OCI-LY7 (cell line): ENCODE results near the gene FAM241B. TPM values are rescaled to one million over a fixed set of nuclear protein-coding genes. Genes with fewer than 3 reads are reported as not detected.

ENCODE experiments used
- BruUV-seq: library from RNA; stranded (reverse); fragments of 400-500 nt; replicated peaks from 2 replicates; lab custom pipeline; 2021; lab: Mats Ljungman, UMichigan
- CTCF ChIA-PET: fragments of 300-600 bp; sonication (Branson Sonifier 250); formaldehyde crosslinking; loops from one replicate; lab custom pipeline; 2022; ENCODE audit warnings: antibody characterized with exemption; ENCODE audit not compliant: unreplicated experiment; lab: Charles Lee
- POLR2A ChIA-PET: fragments of 300-600 bp; sonication (Branson Sonifier 250); formaldehyde crosslinking; loops from one replicate; lab custom pipeline; 2022; ENCODE audit warnings: antibody characterized with exemption; lab: Charles Lee
- DNase-seq: peaks from one replicate; pipeline ENCODE4 v3.0.0-alpha.2; 2015; ENCODE audit warnings: low spot score
- H2AFZ ChIP-seq: fragments of 200-600 bp; sonication (generic), shearing (Covaris generic); 2 replicates; pipeline ENCODE4 v1.6.1; 2014; ENCODE audit warnings: mild to moderate bottlenecking, antibody characterized with exemption, low read length, moderate library complexity
- H3K27ac ChIP-seq: fragments of 200-600 bp; sonication (generic); 2 replicates; pipeline ENCODE4 v1.5.1; 2014; ENCODE audit warnings: mixed run types, low read depth, mild to moderate bottlenecking, moderate library complexity, low read length, inconsistent platforms; ENCODE audit not compliant: poor library complexity, severe bottlenecking
- H3K36me3 ChIP-seq: fragments of 200-600 bp; sonication (generic); 2 replicates; pipeline ENCODE4 v1.6.1; 2014; ENCODE audit warnings: mild to moderate bottlenecking, antibody characterized with exemption, low read length, moderate library complexity, mixed read lengths; ENCODE audit not compliant: insufficient read depth
- H3K4me1 ChIP-seq: fragments of 200-600 bp; sonication (generic); 2 replicates; pipeline ENCODE4 v1.5.1; 2014; ENCODE audit warnings: mild to moderate bottlenecking, low read length; ENCODE audit not compliant: insufficient read depth, poor library complexity, severe bottlenecking
- H3K4me2 ChIP-seq: fragments of 200-600 bp; sonication (generic); 2 replicates; pipeline ENCODE4 v1.6.1; 2014; ENCODE audit warnings: mild to moderate bottlenecking, low read length
- H3K4me3 ChIP-seq: fragments of 200-600 bp; sonication (generic); 2 replicates; pipeline ENCODE4 v1.5.1; 2014; ENCODE audit warnings: mild to moderate bottlenecking, low read depth, low read length; ENCODE audit not compliant: poor library complexity, severe bottlenecking
- H3K79me2 ChIP-seq: fragments of 200-600 bp; sonication (generic); 2 replicates; pipeline ENCODE4 v1.6.1; 2016; ENCODE audit warnings: low read depth, mild to moderate bottlenecking, low read length, moderate library complexity, mixed read lengths; ENCODE audit not compliant: insufficient read depth
- H3K9me2 ChIP-seq: fragments of 200-600 bp; sonication (generic); 2 replicates; pipeline ENCODE4 v1.6.1; 2016; ENCODE audit warnings: mild to moderate bottlenecking, low read length, mixed read lengths; ENCODE audit not compliant: insufficient read depth
- H3K9me3 ChIP-seq: fragments of 200-600 bp; sonication (generic); 2 replicates; pipeline ENCODE4 v1.6.1; 2014; ENCODE audit warnings: mild to moderate bottlenecking, mixed run types, low read length, mixed read lengths
- H4K20me1 ChIP-seq: fragments of 200-600 bp; sonication (generic); 2 replicates; pipeline ENCODE4 v1.6.1; 2014; ENCODE audit warnings: mild to moderate bottlenecking, antibody characterized with exemption, low read length, moderate library complexity, mixed read lengths; ENCODE audit not compliant: insufficient read depth
- CTCF ChIP-seq: fragments of 200-600 bp; sonication (generic); conservative IDR thresholded peaks from 2 replicates; pipeline ENCODE4 v1.5.1; 2014; ENCODE audit warnings: mild to moderate bottlenecking, antibody characterized with exemption, low read length, moderate library complexity, mixed read lengths
- EZH2phosphoT487 ChIP-seq: fragments of 200-600 bp; sonication (generic); IDR thresholded peaks from 2 replicates; pipeline ENCODE4 v1.6.1; 2018; ENCODE audit warnings: low read depth, borderline replicate concordance, mild to moderate bottlenecking, mixed run types, antibody characterized with exemption, low read length, moderate library complexity, mixed read lengths
- intact Hi-C: fragments of 100-400 bp; cut with micrococcal nuclease; formaldehyde crosslinking; loops from one replicate; pipeline ENCODE4 v1.10.0; 2022; ENCODE audit not compliant: unreplicated experiment
- total RNA-seq, 2 experiments: library from RNA; depleted of rRNA in 1 of 2; stranded (reverse); fragments of >200 nt in 1 of 2; shearing (Covaris generic) in 1 of 2; gene quantifications; 2 replicates each; pipeline ENCODE4 v1.2.3, GENCODE V29; 2014 to 2022

The FAM241B gene
- total RNA-seq, 2 experiments from 2014 or later: not detected

- H3K4me2 ChIP-seq: no peak overlapping the region
- DNase-seq: no peak
- H3K4me3 ChIP-seq: no peak overlapping the region
- ChIA-PET POLR2A (interaction anchor here (0.6 kb wide), 2 partner anchors 57 to 777 kb away, joined by 3 to 4 read pairs; no protein-coding TSS in a partner anchor), CTCF (no interaction called here)
- TF ChIP-seq CTCF (no peak), EZH2phosphoT487 (no peak)
- no peak overlapping the region for H3K27ac ChIP-seq
- intact Hi-C loops: no loop called here
- H3K79me2 ChIP-seq: no peaks in the 10 kb centered on the region
- H3K9me3 ChIP-seq: no peaks in the 10 kb centered on the region
- no peaks in the 10 kb centered on the region for H3K36me3 ChIP-seq
- no peaks in the 10 kb centered on the region for H3K9me2 ChIP-seq
- no peak overlapping the region for H2AFZ ChIP-seq
- no peaks in the 10 kb centered on the region for H4K20me1 ChIP-seq
- no TSS peak for BruUV-seq
- no peaks in the 10 kb centered on the region for H3K4me1 ChIP-seq
Measured at GRCh38 chr10:69650589-69651261, 20.7 kb downstream of the FAM241B start.

- DNase-seq: no peak
- no peak overlapping the region for H3K27ac ChIP-seq
- no peaks in the 10 kb centered on the region for H3K36me3 ChIP-seq
- no peaks in the 10 kb centered on the region for H3K79me2 ChIP-seq
- TF ChIP-seq EZH2phosphoT487 (no peak), CTCF (no peak)
- no peaks in the 10 kb centered on the region for H3K9me2 ChIP-seq
- no peak overlapping the region for H2AFZ ChIP-seq
- no peak overlapping the region for H3K4me2 ChIP-seq
- H4K20me1 ChIP-seq: no peaks in the 10 kb centered on the region
- no peaks in the 10 kb centered on the region for H3K4me1 ChIP-seq
- CTCF ChIA-PET: no interaction called here
- no peak overlapping the region for H3K4me3 ChIP-seq
- intact Hi-C loops: no loop called here
- no peaks in the 10 kb centered on the region for H3K9me3 ChIP-seq
- POLR2A ChIA-PET: interaction anchor here (0.5 to 0.6 kb wide), 2 partner anchors 57 to 456 kb away, joined by 3 to 4 read pairs; no protein-coding TSS in a partner anchor
- BruUV-seq: no TSS peak
Measured at GRCh38 chr10:69651362-69651761, 21.3 kb downstream of the FAM241B start.

GRCh38 chr10:69652111-69652856 lies 22.2 kb downstream of the FAM241B start:
- Histone ChIP-seq H3K9me3 (no peaks in the 10 kb centered on the region), H3K9me2 (no peaks in the 10 kb centered on the region), H3K4me1 (no peaks in the 10 kb centered on the region), H3K27ac (no peak overlapping the region), H3K4me3 (no peak overlapping the region), H2AFZ (no peak overlapping the region), H4K20me1 (no peaks in the 10 kb centered on the region), H3K36me3 (no peaks in the 10 kb centered on the region), H3K4me2 (no peak overlapping the region), H3K79me2 (no peaks in the 10 kb centered on the region)
- no peak for TF ChIP-seq EZH2phosphoT487
- no peak for TF ChIP-seq CTCF
- no peak for DNase-seq
- BruUV-seq: no TSS peak
- CTCF ChIA-PET: no interaction called here
- POLR2A ChIA-PET: no interaction called here
- intact Hi-C loops: no loop called here
